Measurements from ENCODE around the gene HOMER2. TPM values are rescaled to one million over a fixed set of nuclear protein-coding genes. Genes with fewer than 3 reads are reported as not detected.

HOMER2 gene
- total and polyA plus RNA-seq, 4 donors = 4.3 to 62.0 (median 23.6) TPM

DNA sequence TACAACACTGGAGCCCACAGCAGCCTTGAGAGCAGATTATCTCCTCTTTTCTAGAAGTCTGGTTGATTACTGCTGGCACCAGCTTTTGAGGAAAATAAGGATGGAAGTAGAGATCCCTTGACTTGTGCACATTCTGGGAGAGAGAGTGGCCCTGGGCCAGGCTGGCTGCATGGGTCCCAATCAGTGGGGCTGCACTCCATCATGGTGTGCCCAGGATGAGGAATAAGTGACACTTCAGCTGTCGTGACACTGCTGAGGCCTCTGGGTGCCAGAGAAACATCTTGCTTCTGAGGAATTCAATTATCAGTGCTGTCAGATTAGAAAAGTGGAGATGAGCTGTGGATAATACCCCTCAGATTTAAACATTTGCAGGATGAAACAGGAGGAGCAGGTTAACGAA is 42.6 kb upstream of the HOMER2 start:
- Histone ChIP-seq H3K4me1 (ENCODE audit: control insufficient read depth in 4 of 4, insufficient read depth in 4 of 4, low read length in 3 of 4) (peaks cover 0 to 4% (median 4%) of the 10 kb centered on the region in 4 donors), H3K4me3 (ENCODE audit: low read depth in 1 of 3, low read length in 3 of 3) (no peak overlapping the region), H3K27me3 (ENCODE audit: control insufficient read depth in 4 of 4, insufficient read depth in 4 of 4, low read length in 3 of 4) (no peaks in the 10 kb centered on the region), H3K9ac (ENCODE audit: low read depth in 1 of 2, low read length in 2 of 2) (no peak overlapping the region), H3K27ac (ENCODE audit: low read depth in 1 of 2, low read length in 2 of 2) (no peak overlapping the region), H3K36me3 (ENCODE audit: control insufficient read depth in 4 of 4, insufficient read depth in 3 of 4, low read depth in 1 of 4, low read length in 3 of 4) (peaks cover 0 to 3% (median under 1%) of the 10 kb centered on the region in 4 donors), H3K9me3 (ENCODE audit: control insufficient read depth in 4 of 4, low read length in 3 of 4) (no peaks in the 10 kb centered on the region)
- TF ChIP-seq, protein P1, sequence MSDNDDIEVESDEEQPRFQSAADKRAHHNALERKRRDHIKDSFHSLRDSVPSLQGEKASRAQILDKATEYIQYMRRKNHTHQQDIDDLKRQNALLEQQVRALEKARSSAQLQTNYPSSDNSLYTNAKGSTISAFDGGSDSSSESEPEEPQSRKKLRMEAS (IDR thresholded peaks at IDR 0.05) = no peak
- TF ChIP-seq HNF4A (conservative IDR thresholded peaks at IDR 0.05) (no peak), RAD21 (IDR thresholded peaks at IDR 0.05) (no peak), FOXA1 (IDR thresholded peaks at IDR 0.05) (no peak), RXRA (IDR thresholded peaks at IDR 0.05) (no peak), YY1 (IDR thresholded peaks at IDR 0.05) (no peak)
- TF ChIP-seq, protein P2, sequence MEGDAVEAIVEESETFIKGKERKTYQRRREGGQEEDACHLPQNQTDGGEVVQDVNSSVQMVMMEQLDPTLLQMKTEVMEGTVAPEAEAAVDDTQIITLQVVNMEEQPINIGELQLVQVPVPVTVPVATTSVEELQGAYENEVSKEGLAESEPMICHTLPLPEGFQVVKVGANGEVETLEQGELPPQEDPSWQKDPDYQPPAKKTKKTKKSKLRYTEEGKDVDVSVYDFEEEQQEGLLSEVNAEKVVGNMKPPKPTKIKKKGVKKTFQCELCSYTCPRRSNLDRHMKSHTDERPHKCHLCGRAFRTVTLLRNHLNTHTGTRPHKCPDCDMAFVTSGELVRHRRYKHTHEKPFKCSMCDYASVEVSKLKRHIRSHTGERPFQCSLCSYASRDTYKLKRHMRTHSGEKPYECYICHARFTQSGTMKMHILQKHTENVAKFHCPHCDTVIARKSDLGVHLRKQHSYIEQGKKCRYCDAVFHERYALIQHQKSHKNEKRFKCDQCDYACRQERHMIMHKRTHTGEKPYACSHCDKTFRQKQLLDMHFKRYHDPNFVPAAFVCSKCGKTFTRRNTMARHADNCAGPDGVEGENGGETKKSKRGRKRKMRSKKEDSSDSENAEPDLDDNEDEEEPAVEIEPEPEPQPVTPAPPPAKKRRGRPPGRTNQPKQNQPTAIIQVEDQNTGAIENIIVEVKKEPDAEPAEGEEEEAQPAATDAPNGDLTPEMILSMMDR (IDR thresholded peaks at IDR 0.05; ENCODE audit: low read depth, low read length, missing input control) = no peak
- no peak for DNase-seq (ENCODE audit: low spot score)
- 96% methylated on average over 2 of the region's 2 CpGs for WGBS

DNA sequence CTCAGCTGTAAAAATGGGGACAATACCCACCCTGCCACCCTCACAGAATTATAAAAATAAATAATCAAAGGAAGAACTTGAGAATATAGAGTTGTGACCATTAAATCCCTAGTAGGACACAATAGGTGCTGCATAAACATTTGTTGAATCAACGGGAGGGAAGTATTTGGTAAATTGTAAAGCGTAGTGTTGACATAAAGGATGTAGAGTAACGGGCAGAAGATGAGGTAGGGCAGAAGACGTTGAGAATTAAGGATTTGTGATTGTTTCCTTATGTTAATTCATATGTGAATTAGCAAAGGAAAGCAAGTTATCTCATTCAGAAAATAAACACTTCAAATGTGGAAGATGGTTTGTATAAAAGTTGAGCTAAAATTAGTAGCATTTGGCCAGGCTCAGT is 40.6 kb upstream of the HOMER2 start:
- TF ChIP-seq, protein P3, sequence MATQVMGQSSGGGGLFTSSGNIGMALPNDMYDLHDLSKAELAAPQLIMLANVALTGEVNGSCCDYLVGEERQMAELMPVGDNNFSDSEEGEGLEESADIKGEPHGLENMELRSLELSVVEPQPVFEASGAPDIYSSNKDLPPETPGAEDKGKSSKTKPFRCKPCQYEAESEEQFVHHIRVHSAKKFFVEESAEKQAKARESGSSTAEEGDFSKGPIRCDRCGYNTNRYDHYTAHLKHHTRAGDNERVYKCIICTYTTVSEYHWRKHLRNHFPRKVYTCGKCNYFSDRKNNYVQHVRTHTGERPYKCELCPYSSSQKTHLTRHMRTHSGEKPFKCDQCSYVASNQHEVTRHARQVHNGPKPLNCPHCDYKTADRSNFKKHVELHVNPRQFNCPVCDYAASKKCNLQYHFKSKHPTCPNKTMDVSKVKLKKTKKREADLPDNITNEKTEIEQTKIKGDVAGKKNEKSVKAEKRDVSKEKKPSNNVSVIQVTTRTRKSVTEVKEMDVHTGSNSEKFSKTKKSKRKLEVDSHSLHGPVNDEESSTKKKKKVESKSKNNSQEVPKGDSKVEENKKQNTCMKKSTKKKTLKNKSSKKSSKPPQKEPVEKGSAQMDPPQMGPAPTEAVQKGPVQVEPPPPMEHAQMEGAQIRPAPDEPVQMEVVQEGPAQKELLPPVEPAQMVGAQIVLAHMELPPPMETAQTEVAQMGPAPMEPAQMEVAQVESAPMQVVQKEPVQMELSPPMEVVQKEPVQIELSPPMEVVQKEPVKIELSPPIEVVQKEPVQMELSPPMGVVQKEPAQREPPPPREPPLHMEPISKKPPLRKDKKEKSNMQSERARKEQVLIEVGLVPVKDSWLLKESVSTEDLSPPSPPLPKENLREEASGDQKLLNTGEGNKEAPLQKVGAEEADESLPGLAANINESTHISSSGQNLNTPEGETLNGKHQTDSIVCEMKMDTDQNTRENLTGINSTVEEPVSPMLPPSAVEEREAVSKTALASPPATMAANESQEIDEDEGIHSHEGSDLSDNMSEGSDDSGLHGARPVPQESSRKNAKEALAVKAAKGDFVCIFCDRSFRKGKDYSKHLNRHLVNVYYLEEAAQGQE (IDR thresholded peaks at IDR 0.05) = no peak
- TF ChIP-seq EGR1 (IDR thresholded peaks at IDR 0.05; ENCODE audit: low read depth in 2 of 2) (no peak), FOXA2 (IDR thresholded peaks at IDR 0.05) (no peak), NR2F2 (IDR thresholded peaks at IDR 0.05) (no peak), HNF4A (conservative IDR thresholded peaks at IDR 0.05) (no peak), RAD21 (IDR thresholded peaks at IDR 0.05) (no peak), SP1 (IDR thresholded peaks at IDR 0.05) (no peak), JUND (IDR thresholded peaks at IDR 0.05) (no peak), TAF1 (conservative IDR thresholded peaks at IDR 0.05) (no peak), YY1 (IDR thresholded peaks at IDR 0.05) (no peak), HNF4G (IDR thresholded peaks at IDR 0.05) (no peak), RXRA (IDR thresholded peaks at IDR 0.05) (no peak)
- TF ChIP-seq, protein P4, sequence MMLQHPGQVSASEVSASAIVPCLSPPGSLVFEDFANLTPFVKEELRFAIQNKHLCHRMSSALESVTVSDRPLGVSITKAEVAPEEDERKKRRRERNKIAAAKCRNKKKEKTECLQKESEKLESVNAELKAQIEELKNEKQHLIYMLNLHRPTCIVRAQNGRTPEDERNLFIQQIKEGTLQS (IDR thresholded peaks at IDR 0.05) = no peak
- TF ChIP-seq, protein P2 (IDR thresholded peaks at IDR 0.05; ENCODE audit: low read depth, low read length, missing input control) = no peak

More for the DNA sequence above, 40.6 kb upstream of the HOMER2 start:
- Histone ChIP-seq H3K27ac (ENCODE audit: low read depth in 1 of 2, low read length in 2 of 2) (no peak overlapping the region), H3K27me3 (ENCODE audit: control insufficient read depth in 4 of 4, insufficient read depth in 4 of 4, low read length in 3 of 4) (no peaks in the 10 kb centered on the region), H3K9me3 (ENCODE audit: control insufficient read depth in 4 of 4, low read length in 3 of 4) (no peaks in the 10 kb centered on the region), H3K9ac (ENCODE audit: low read depth in 1 of 2, low read length in 2 of 2) (no peak overlapping the region), H3K36me3 (ENCODE audit: control insufficient read depth in 4 of 4, insufficient read depth in 3 of 4, low read depth in 1 of 4, low read length in 3 of 4) (peaks cover 3 to 7% (median 5%) of the 10 kb centered on the region in 4 donors), H3K4me3 (ENCODE audit: low read depth in 1 of 3, low read length in 3 of 3) (no peak overlapping the region), H3K4me1 (ENCODE audit: control insufficient read depth in 4 of 4, insufficient read depth in 4 of 4, low read length in 3 of 4) (no peaks in the 10 kb centered on the region)
- no peak for DNase-seq (ENCODE audit: low spot score)
- 82% methylated on average over 4 of the region's 4 CpGs for WGBS
